HG02885 (cell line): ENCODE measurements around the gene GALNT9.
"Not testable (repeated sequence)": the region's sequence is repeated elsewhere in the genome, so short reads cannot be mapped to it uniquely, and the experiment has no call there.

Source experiments
- ATAC-seq: cut with Tn5 transposase; IDR thresholded peaks from one replicate; pipeline ENCODE4 v1.9.1; 2021; ENCODE audit warnings: mild to moderate bottlenecking; ENCODE audit not compliant: unreplicated experiment, poor library complexity

Gene GALNT9

GRCh38 chr12:132222096-132222807, 107.1 kb downstream of the GALNT9 start:
- no peak for ATAC-seq

GRCh38 chr12:132219761-132220160, 109.6 kb downstream of the GALNT9 start:
- ATAC-seq: not testable (repeated sequence)

GRCh38 chr12:132219323-132219722, 110.1 kb downstream of the GALNT9 start:
- ATAC-seq: no peak

DNA sequence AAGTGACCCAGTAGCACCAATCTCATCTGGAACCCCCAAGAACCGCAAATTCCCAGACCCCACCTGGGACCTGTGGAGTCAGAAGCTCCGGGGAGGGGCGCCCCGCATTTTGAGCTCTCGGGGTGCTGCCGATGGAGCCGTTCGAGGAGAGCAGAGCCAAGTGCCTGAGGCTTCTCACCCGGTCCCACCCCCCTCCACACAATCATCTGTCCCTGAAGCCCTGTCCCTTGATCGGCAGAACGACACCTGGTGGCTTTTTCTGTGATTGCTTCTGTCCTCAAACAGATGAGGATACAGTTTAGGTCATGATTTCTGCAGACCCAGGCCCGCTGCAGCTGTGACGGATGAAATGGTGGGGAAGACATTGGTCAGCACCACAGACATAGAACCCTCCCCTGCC, 110.5 kb downstream of the GALNT9 start:
- ATAC-seq: no peak

- no peak for ATAC-seq
These were observed 110.9 kb downstream of the GALNT9 start for GRCh38 chr12:132218527-132218875.

DNA sequence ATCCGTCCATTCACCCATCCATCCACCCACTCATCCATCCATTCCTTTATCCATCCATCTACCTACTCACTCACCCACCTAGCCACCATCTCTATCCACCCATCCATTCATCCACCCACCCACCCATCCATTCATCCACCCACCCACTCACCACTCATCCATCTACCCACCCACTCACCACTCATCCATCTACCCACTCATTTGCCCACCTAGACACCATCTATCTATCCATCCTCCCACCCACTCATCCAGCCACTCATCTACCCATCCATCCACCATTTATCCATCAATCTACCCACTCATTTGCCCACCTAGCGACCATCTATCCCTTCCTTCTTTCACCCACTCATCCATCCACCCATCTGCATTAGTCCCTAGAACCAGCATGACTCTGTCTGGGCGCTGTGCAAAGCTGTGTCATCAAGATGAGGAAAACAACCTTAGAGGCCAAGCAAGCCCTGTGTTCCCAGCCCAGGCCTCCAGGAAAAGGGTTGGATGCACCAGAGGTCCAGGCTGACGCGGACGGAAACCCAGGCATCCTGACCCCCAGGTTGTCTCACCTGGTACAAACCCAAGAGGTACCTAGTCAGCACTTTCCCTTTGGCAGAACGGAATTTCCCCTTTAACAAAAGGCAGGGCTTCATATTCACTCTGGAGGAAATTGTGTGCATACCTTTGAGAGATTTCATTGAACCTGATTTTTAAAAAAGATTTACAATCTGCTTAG, 111.4 kb downstream of the GALNT9 start:
- ATAC-seq: no peak

GRCh38 chr12:132217371-132217770, 112.0 kb downstream of the GALNT9 start:
- no peak for ATAC-seq

DNA sequence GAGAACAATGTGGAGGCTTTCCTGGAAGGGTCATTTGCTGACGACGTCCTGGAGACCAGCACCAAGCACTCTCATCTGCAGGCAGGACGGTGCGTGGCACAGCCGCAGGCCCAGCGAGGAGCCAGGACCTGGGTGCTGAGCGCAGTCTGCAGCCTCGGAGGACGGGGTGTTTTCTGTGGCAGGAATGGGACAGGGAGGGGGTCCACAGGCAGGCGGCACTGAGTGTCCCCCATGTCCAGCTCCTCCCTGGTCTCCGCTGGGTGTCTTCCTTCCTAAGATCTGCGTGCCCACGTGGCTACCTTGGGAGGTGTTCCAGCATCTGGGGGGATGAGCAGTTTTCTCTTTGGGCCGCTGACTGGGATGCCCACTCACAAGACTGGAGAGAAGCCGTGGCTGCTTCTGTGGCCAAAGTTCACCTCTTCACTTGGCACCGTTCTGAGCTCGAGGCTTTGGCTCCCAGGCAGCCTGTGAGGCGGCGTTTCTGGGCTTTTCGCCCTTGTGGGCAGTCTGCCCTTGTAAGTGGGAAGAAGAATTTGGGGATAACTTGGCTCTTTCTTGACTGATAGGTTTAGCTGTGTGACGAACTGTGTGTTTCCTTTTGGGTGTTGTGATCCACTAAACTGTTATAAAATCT, 112.9 kb downstream of the GALNT9 start:
- ATAC-seq: no peak

- ATAC-seq: no peak
These were observed 113.9 kb downstream of the GALNT9 start for GRCh38 chr12:132215299-132215989.

- ATAC-seq: no peak
These were observed 114.5 kb downstream of the GALNT9 start for GRCh38 chr12:132214891-132215290.

GRCh38 chr12:132214161-132214476, 115.3 kb downstream of the GALNT9 start:
- ATAC-seq: no peak

DNA sequence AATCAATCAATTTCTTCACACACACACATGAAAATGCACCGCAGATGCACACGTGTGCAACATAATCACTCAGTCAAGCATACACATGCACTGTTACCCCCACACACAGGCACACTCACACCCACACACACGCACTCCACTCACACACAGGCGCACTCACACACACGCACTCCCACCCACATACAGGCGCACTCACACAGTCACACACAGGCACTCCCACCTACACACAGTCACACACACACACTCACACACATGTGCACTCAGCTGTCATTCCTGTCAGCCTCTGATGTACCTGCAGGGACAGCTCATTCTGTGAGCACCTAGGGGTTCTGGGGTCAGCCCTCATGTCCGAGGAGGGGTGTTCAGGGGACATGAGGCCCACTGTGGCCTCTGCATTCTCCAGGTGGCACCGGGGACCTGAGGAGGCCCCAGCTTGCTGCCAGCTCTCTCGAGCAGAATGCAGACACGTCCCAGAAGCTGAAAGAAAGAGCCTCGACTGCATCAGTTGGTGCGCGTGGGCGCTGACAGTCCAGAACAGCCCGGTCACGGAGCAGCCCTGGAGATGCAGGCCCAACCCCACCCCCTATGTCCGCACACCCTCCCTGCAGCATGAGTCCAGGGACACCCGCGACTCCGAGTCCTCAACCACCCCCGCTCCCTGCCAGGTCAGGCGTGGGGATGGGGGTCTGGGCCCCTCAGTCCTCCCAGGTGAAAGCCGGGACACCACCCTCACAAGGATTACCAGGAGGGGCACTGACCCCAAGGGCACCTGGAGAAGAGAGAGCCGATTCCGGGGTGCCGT, 115.8 kb downstream of the GALNT9 start:
- ATAC-seq: no peak

DNA sequence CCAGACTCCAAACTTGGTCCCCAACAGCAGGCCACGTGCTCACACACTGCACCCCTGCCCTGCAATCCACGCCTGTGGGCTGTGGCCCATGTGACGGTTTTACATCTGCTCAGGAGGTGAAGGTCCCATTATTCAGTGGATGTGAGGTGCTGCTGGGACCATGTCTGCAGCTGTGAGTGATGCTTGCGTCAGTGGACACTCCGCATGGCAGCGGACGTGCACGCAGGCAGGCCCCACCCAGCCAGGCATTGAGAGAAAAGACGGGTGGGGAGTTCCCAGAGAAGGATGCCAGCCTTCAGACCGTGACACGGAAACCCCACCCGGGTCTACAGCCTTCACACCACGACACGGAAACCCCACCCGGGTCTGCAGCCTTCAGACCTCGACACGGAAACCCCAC, 117.6 kb downstream of the GALNT9 start:
- no peak for ATAC-seq

- no peak for ATAC-seq
These were observed 118.1 kb downstream of the GALNT9 start for GRCh38 chr12:132211326-132211725.

GRCh38 chr12:132210223-132211055, 119.0 kb downstream of the GALNT9 start:
- ATAC-seq: no peak

DNA sequence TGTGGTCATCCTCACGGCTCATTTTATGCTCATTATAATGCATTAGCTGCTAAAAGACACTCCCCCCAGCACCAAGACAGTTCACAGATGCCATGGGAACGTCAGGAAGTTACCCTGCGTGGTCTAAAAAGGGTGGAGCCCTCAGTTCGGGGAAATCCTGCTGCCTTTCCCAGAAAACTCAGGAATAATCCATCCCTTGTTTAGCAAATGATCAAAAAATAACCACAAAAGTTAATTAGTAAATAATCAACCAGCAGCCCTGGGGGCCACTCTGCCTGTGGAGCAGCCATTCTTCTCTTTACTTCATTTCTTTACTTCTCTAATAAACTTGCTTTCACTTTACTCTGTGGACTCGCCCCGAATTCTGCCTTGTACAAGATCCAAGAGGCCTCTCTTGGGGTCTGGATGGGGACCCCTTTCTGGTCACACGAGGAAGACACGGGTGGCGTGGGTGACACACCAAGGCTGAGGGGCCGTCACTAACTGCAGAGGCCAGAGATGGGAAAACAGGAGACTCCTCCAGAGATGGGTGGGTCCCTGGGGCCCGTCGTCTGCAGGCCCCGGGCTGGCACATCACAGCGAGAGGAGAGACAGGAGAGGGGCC, 119.7 kb downstream of the GALNT9 start:
- no peak for ATAC-seq

DNA sequence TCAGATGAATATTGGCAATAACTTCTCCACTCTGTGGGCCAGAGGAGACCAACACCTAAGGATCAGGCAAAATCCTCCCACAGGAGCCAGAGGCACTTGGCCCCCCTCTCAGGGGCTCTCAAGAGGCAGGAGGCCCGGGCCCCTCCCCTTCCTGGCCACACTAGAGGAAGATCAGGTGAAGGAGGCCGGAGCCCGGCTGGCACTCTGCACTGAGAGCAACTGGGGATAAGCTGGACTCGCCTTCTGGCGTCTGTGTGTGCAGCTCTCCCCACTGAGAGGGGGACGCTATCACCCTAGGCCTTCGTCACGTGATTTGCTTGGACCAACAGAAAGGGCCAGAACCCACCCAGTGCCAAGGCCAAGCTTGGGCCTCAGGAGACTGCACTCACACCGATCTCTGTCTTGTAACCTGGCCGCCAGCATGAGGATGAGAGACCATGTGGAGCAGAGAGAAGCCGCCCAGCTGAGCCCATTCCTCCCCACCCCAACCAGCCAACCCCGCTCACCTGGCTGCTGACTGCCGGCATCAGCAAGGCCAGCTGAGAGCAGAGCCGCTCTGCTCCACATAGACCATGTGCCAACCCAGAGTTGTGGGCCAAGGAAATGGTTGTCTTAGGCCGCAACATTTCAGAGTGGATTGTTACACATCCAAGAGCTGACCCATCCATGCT, 121.1 kb downstream of the GALNT9 start:
- ATAC-seq: no peak

DNA sequence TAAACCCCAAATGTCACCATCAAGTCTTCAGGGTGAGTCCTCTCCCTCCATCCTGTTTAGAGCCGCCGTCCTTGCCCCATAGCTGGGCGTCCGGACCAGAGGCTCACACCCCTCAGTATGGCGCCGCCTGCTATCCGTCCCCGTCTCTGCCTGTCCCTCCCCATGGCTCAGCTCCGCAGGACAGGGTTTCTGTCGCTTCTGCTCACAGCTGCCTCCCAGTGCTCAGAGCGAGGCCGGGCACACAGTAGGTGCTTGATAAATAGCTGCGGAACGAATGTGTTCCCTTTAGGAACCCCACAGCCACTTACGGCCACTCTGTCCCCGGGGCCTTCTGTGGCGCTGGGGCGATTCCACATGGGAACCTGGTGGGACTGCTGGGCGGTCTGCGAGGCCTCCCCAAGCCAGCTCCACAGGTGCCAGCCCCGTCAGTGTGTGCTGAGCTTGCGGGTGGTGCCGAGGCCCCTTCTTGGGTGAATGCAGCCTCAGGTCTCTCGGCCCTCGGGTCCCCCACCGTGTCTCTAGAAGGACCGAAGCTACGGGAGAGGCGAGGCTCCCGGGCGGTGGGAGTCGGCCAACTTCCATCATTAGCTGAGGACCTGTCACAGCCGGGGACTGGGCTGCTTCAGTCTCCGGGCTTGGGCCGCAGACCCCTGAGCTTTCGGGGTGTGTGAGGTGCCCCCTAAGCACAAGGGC, 122.2 kb downstream of the GALNT9 start:
- no peak for ATAC-seq
